ENCODE measurements around the gene CACTIN.

- TF ChIP-seq POLR2AphosphoS5 (IDR thresholded peaks at IDR 0.05) (no peak), CTCF (IDR thresholded peaks at IDR 0.05) (no peak), EP300 (IDR thresholded peaks at IDR 0.05) (no peak)
These were observed 31.0 kb downstream of the CACTIN start for GRCh38 chr19:3595521-3596061.

Data from suprapubic skin (tissue), 4 donors.